GM21423 (cell line): Measurements from ENCODE around the gene OXNAD1.
"Not testable (repeated sequence)": the region's sequence is repeated elsewhere in the genome, so short reads cannot be mapped to it uniquely, and the experiment has no call there.

Source experiments
- ATAC-seq: cut with Tn5 transposase; IDR thresholded peaks from one replicate; pipeline ENCODE4 v1.9.1; 2021; ENCODE audit warnings: mild to moderate bottlenecking, moderate library complexity; ENCODE audit not compliant: unreplicated experiment

OXNAD1 gene

DNA sequence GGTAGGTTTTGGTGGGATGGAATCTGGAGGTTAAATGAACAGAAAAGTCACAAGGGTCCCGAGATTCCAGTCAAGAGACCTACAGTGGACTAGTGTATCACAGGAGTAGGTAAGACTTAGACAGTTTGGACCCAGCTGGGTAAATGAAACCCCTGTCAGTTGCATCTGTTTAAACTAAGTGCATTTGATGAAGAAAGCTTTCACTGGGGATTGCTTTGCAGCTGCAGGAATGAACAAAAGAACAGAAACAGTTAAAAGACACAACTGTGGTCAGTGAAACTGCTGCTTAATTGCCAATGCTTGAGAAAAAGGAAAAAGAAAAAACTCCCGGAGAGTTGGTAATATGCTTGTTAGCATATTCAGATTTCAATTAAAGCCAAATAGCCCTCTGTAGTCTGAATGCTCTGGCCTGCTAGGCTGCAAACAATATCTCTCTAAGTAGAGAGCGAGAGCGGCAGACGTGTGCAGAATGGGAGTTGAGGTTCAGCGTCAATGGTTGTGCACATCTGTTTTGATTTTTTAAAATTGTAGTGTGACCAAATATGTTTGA is 37.1 kb downstream of the OXNAD1 start:
- no peak for ATAC-seq

DNA sequence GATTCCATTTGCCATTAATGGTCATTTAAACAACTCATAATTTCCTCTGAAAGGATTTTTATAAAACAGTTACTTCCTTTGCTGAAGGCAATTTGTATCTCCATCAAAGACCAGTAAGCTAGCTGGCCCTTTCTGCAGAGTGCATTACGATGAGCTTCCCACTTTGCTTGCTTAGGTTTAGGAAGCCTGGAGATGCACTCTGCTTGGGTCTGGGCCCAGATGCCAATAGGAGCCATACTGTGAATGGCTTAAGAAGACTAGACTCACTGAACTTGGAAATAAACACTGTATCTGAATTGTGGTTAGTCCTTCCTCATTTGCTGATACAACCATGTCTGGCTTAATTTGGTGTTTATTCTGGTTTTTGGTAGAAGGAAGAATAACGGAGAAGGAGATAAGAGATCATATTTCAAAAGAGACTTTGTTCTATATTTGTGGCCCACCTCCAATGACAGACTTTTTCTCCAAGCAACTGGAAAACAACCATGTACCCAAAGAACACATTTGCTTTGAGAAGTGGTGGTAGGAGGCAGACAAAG is 38.1 kb downstream of the OXNAD1 start:
- no peak for ATAC-seq

- no peak for ATAC-seq
Measured at GRCh38 chr3:16304061-16305010, 39.3 kb downstream of the OXNAD1 start.

DNA sequence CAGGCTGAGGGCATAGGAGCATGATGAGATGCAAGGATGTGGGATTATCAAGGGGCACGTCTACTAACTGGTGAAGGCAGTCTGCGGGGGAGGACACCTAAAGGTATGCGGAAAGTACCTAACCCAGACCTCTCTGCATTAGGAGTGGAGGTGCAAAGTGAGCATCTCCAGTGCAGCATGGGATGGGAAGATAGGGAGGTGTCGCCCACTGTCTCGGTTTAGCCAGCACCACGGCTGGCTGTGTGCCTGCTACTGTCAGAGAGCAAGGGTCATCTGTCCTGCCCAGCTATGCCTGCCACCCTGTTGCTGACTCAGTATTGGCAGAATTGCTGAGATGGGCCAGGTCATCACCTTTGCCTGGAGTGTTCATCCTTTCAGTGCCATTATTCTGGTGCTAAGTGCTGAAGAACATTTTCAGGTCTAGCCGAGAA is 40.1 kb downstream of the OXNAD1 start:
- no peak for ATAC-seq

GRCh38 chr3:16307832-16308531 is 43.0 kb downstream of the OXNAD1 start:
- no peak for ATAC-seq

DNA sequence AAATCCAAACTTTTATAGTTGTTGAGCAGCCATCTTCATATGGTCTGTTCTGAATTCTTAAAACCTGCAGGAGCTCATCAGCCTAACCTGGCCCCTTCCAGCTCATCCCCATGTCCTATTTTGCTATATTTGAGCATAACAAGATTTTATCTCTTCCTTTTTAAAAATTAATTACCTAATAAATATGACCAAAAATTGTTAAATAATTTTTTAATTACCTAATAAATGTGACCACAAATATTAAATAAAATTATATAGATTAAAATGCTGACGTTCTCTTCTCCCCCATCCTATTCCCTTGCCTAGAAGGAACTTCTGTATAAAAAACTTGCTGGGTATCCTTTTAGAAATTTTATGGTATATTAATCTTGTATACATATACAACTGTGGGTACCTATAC is 43.7 kb downstream of the OXNAD1 start:
- no peak for ATAC-seq

- ATAC-seq, result peak; percentile 82
Measured at GRCh38 chr3:16309558-16309957, 44.5 kb downstream of the OXNAD1 start.

GRCh38 chr3:16310486-16310885 is 45.5 kb downstream of the OXNAD1 start:
- ATAC-seq, result not testable (repeated sequence)

GRCh38 chr3:16311960-16312451 is 47.0 kb downstream of the OXNAD1 start:
- ATAC-seq, result peak; percentile 73

DNA sequence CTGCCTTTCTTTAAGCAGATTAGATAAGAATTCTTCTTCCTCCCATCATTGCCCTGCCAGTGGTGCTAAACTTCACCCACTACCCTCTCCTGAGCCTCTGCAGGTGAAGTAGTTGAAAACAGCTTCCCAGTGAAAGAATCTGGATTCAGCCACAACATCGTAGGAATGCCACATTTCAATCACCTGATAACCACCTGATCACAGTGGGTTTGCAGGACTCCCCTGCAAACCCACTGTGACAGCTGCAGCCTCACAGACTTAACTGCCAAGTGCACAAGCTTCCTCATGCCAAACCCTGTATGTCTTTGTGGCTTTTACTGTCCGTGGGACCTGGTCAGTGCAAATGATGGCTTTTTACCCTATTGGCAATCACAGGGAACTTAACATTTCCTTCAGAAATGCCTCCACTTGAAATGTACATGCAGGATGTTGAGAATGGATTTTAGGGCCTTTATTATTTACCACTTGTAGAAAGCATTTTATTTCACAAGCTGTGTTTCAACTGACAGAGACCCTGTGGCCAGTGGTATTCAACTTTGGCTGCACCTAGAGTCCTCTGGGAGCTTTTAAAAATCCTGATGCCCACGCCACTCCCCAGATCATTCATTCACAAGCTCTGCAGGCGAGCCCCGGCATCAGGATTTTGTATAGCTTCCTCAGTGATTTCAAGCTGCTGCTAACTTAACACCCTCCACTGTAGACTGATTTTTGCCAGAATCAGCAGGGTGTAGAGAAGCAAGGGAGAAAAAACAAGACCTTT is 49.1 kb downstream of the OXNAD1 start:
- no peak for ATAC-seq

GRCh38 chr3:16315623-16316022 is 50.6 kb downstream of the OXNAD1 start:
- ATAC-seq, result no peak

DNA sequence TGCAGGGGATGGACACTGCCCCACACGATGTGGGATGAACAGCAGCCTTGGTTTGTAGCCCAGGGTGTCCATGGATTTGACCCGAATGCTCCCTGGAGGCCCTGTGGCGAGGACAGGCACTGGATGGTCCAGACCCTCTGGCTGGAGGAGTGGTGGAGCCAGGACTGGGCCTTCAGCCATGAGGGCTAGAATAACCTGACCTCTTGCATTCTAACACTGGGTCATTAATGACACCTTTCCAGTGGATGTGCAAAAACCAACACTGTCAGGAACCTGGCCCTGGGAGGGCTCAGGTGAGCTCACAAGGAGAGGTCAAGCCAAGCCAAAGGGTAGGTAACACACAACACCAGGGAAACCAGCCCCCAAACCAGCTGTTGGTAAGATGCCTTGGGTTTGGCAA is 51.4 kb downstream of the OXNAD1 start:
- no peak for ATAC-seq

DNA sequence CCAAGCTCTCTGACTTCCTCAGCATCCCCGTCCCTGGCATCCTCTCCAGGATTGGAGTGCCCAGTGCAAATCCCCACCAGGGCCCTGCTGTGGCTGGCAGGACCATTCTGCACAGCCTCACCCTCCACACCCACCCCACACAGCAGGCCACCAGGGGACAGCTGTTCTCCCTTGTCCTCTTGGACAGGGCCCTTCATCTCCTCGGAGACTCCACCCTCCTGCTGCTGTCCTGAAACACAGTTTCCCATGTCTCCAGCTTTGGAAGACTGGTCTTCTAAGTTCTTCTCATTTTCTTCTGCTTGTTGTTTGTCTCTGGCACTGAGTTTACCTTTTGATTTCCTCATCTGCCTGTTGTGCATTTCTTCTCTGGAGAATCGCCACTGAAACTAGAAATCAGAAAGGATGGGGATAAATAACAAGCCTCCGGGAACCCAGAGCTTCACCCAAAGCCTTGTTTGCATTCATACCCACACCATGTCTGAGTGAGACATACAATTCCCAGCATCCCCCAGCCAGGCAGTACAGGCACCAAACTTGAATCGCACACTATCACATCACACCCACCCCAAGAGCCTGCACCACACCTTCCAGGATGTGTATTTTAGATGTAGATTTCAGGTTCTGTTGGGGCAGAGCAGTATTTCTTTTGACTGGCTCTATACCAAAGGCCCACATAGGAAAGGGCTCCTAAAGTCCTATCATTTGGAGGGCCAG is 52.0 kb downstream of the OXNAD1 start:
- no peak for ATAC-seq

DNA sequence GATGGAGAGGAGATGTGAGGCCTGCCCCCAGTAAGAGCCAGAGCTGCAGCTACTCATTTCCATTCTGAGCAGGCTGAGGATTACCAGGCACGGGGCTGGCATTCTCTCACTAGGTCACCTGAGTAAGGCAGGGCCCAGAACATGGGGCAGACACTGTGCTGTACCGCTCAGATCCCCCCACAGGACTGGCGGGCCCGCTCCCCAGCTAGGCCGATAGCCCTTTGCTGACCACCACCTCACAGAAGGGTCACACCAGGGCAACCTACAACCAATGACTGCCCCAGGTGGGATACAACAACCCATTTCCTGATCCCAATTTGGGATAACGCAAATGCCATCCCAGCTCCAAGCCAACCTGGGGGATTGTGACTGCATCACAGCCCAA is 52.5 kb downstream of the OXNAD1 start:
- ATAC-seq, result no peak

DNA sequence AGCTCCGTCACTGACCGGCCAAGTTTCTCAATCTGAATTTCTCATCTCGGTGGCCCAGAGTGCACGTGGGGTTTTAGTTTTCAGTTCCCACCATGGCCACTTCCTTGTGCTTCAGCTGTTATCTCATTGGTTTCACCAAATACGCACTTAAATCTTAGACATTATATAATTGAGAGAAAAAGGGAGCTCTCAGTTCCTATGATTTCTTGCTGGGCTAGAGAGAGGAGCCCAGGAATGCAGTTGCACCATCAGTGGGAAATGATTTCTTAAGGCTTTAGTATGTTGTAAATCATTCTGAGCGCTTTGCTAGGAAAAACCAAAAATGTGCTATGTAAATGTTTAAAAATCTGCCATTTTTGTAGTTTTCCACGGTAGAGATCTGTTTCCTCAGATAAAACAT is 53.2 kb downstream of the OXNAD1 start:
- ATAC-seq, result no peak

DNA sequence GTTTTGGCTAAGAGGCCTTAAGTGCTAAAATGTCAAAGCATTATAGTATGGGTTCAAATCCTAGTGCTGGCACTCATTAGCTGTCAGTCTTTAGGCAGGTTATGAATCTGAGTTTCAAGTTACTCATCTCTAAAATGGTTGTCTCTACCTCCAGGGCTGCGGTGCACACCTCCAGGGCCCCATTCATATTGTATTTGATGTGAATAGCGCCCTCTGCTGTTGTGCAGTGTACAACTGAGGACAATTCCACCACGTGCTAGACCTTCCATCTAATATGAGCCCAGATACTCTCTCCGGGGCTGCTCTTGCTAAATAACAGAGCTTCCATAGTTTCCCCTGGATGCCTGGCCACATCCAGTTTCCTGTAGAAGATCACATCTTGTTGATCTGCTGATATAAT is 54.3 kb downstream of the OXNAD1 start:
- ATAC-seq, result no peak

DNA sequence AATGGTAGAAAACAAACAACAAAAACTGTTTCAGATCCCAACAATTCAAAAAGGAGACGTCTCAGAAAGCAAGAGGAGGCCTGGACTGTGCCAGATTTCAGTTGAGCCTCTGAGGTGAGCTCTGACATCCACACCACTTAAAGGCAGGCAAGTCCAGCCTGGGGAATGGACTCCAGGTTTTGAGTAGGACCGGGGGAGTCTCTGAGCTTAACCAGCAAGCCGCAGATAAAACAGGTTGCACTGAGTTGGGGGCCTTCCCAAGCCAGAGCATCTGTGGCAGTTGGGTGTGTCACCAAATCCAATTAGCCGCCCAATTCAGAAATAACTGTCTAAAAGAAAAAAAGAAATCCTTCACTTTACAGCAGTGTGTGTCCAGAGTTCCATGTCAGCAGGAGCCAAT is 54.7 kb downstream of the OXNAD1 start:
- ATAC-seq, result no peak

DNA sequence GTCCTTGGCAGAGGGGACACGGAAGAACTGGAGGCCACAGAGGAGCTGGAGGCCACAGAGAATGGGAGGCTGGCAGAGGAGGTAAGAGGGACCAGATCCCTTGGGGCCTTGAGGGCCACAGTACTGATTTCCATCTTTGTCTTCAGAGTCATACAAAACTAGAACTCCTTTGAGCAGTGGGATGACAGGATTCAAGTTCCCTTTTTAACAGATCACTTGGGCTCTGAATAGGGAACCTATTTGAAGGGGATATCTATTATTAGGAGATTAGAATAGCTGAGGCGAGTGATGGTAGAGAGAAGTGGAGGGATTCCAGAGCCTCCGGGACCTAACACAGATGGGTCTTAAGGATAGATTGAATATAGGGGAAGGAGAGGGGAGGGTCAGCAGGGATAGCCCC is 55.7 kb downstream of the OXNAD1 start:
- ATAC-seq, result no peak

DNA sequence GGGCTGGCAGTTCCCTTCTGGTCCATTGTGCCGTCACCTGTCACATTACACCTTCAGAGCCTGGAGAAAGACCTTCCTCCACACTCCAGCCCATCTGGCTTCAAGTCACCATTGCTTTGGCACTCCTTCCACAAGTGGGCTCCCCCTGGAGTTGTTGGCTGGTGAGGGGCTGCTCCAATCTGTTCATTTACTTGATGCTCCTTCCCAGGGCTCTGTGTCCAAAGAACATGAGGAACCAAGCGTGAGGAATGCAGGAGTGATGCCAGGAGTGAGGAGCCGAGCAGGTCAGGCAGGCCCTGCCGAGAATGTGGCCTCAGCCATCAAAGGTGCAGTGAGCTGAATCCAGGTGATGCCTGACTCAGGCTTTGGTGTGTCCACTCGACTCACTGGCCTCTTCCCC is 57.2 kb downstream of the OXNAD1 start:
- no peak for ATAC-seq

DNA sequence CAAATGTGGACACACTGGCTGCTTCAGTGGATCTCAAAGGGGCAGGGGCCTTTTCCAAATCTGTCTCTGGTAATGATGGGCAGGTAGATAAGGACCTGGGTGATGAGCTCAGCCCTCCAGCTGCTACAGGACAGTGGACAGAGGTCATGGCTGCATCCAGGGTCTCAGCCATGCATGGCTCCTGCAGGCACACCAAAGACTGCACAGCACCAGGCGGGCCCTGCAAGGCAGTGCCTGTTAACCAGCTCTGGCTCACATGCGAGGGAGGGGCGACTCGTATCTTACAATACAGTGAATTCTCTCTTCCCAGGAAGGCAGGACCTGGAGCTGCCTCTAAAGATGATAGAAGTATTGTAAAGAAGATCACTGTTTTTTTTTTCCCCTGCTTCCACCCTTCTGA is 58.7 kb downstream of the OXNAD1 start:
- ATAC-seq, result no peak
